Measurements from ENCODE around the gene PPP1R12B.
"Not testable (repeated sequence)": the region's sequence is repeated elsewhere in the genome, so short reads cannot be mapped to it uniquely, and the experiment has no call there.

PPP1R12B gene

GRCh38 chr1:202498542-202498941, 150.0 kb downstream of the PPP1R12B start:
- no peak overlapping the region for H3K27ac ChIP-seq
- no peak for TF ChIP-seq CTCF (IDR thresholded peaks at IDR 0.05)
- no peak overlapping the region for H3K4me3 ChIP-seq (ENCODE audit: low read depth in 1 of 2, low read length in 1 of 2)
- H3K36me3 ChIP-seq: peaks cover 87% of the 10 kb centered on the region
- no peaks in the 10 kb centered on the region for H3K27me3 ChIP-seq
- no peaks in the 10 kb centered on the region for H3K9me3 ChIP-seq
- H3K4me1 ChIP-seq (ENCODE audit: control insufficient read depth in 1 of 2, insufficient read depth in 1 of 2, low read depth in 1 of 2, low read length in 1 of 2): no peaks in the 10 kb centered on the region

- not testable (repeated sequence) for H3K27me3 ChIP-seq; H3K4me1 ChIP-seq (ENCODE audit: control insufficient read depth in 1 of 2, insufficient read depth in 1 of 2, low read depth in 1 of 2, low read length in 1 of 2); H3K27ac ChIP-seq
Measured at GRCh38 chr1:202499997-202500396, 151.5 kb downstream of the PPP1R12B start.

GRCh38 chr1:202501281-202501680, 152.8 kb downstream of the PPP1R12B start:
- TF ChIP-seq CTCF (IDR thresholded peaks at IDR 0.05): no peak
- Histone ChIP-seq H3K9me3 (no peaks in the 10 kb centered on the region), H3K36me3 (peaks cover 89% of the 10 kb centered on the region), H3K27ac (no peak overlapping the region), H3K4me3 (ENCODE audit: low read depth in 1 of 2, low read length in 1 of 2) (no peak overlapping the region), H3K27me3 (no peaks in the 10 kb centered on the region), H3K4me1 (ENCODE audit: control insufficient read depth in 1 of 2, insufficient read depth in 1 of 2, low read depth in 1 of 2, low read length in 1 of 2) (no peaks in the 10 kb centered on the region)

More at GRCh38 chr1:202499997-202500396, 151.5 kb downstream of the PPP1R12B start:
- not testable (repeated sequence) for H3K9me3 ChIP-seq; H3K4me3 ChIP-seq (ENCODE audit: low read depth in 1 of 2, low read length in 1 of 2)
- H3K36me3 ChIP-seq: peaks cover 91% of the 10 kb centered on the region

- no peak overlapping the region for H3K27ac ChIP-seq
- H3K36me3 ChIP-seq: peaks cover 85% of the 10 kb centered on the region
- H3K4me3 ChIP-seq (ENCODE audit: low read depth in 1 of 2, low read length in 1 of 2): no peak overlapping the region
- no peaks in the 10 kb centered on the region for H3K4me1 ChIP-seq (ENCODE audit: control insufficient read depth in 1 of 2, insufficient read depth in 1 of 2, low read depth in 1 of 2, low read length in 1 of 2)
- TF ChIP-seq CTCF (IDR thresholded peaks at IDR 0.05): no peak
- H3K9me3 ChIP-seq: no peaks in the 10 kb centered on the region
- no peaks in the 10 kb centered on the region for H3K27me3 ChIP-seq
Measured at GRCh38 chr1:202505356-202505755, 156.9 kb downstream of the PPP1R12B start.

DNA sequence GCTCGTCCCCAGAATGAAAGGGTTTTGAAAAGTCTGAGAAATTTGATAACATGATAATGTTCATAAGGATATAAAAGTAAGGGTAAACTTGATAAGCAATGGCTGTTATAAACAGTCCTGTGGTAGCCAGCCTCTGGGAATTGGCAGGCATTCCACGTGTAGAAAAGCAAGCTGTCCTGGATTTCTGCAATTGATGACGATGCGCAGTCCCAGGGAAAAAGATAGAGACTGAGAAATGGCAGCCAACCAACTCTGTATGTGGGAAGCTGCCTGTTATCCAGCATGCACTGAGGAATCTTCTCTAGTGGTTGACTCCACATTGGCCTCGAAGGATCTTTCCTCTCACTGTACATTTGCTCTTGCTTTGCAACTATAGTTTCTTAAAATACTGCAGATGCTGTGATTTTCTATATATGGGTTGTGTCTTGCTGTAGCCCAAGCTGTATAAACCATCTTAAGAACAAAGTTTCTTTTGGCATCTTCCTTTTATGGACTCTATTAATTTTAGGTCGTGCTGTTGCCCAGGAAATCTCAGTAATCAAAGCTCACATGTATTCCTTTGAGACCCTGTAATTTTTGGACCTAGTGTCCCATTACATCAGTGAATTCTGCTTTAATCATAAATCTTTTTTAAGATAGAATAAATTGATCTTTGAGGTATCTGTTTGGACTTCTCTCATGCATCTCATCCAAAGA, 157.5 kb downstream of the PPP1R12B start:
- H3K9me3 ChIP-seq; H3K4me3 ChIP-seq (ENCODE audit: low read depth in 1 of 2, low read length in 1 of 2); H3K27me3 ChIP-seq; H3K4me1 ChIP-seq (ENCODE audit: control insufficient read depth in 1 of 2, insufficient read depth in 1 of 2, low read depth in 1 of 2, low read length in 1 of 2); H3K27ac ChIP-seq: not testable (repeated sequence)
- H3K36me3 ChIP-seq: peaks cover 82% of the 10 kb centered on the region

DNA sequence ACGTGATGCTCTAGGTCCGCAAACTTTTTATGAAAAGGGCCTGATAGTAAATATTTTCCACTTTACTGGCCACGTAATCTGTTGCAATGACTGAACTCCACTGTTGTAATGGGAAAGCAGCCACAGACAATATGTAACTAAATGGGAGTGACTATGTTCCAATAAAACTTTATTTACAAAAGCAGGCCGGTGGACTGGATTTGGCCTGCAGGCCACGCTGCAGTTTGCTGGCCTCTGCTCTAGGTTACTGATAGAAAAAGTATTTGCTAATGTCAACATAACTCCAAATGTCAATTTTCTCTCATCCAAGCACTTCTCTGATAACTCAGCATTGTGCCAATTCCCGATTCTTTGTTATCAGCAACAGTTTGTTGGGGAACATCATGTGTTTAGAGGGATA, 160.4 kb downstream of the PPP1R12B start:
- not testable (repeated sequence) for H3K4me1 ChIP-seq (ENCODE audit: control insufficient read depth in 1 of 2, insufficient read depth in 1 of 2, low read depth in 1 of 2, low read length in 1 of 2); H3K9me3 ChIP-seq; H3K27ac ChIP-seq; H3K4me3 ChIP-seq (ENCODE audit: low read depth in 1 of 2, low read length in 1 of 2); H3K27me3 ChIP-seq
- peaks cover 69% of the 10 kb centered on the region for H3K36me3 ChIP-seq

DNA sequence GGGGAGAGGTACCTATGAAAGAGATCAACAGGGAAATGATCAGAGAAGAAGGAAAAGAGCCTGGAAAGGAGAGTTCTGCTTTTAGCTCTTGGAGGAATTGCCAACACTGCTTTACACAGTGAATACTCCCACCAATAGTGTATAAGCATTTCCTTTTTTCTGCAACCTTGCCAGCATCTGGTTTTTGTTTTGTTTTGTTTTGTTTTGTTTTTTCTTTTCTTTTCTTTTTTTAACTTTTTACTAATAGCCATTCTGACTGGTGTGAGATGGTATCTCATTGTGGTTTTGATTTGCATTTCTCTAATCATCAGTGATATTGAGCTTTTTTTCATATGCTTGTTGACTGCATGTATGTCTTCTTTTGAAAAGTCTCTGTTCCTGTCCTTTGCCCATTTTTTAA, 165.4 kb downstream of the PPP1R12B start:
- not testable (repeated sequence) for H3K9me3 ChIP-seq; H3K4me3 ChIP-seq (ENCODE audit: low read depth in 1 of 2, low read length in 1 of 2); H3K27ac ChIP-seq

More for the DNA sequence above, 165.4 kb downstream of the PPP1R12B start:
- not testable (repeated sequence) for H3K4me1 ChIP-seq (ENCODE audit: control insufficient read depth in 1 of 2, insufficient read depth in 1 of 2, low read depth in 1 of 2, low read length in 1 of 2); H3K27me3 ChIP-seq
- peaks cover 50% of the 10 kb centered on the region for H3K36me3 ChIP-seq
